ENCODE results near the gene THSD4.

Gene THSD4

GRCh38 chr15:71373917-71374316, 258.6 kb downstream of the THSD4 start:
- Histone ChIP-seq H3K4me2 (ENCODE audit: low read depth, low read length, poor library complexity, severe bottlenecking) (no peak overlapping the region), H3K36me3 (ENCODE audit: insufficient read depth, low read length) (no peaks in the 10 kb centered on the region), H3K79me2 (ENCODE audit: insufficient read depth, low read length) (no peaks in the 10 kb centered on the region), H4K20me1 (ENCODE audit: insufficient read depth, low read length, poor library complexity, severe bottlenecking) (no peaks in the 10 kb centered on the region), H3K27me3 (ENCODE audit: insufficient read depth, low read length, poor library complexity, severe bottlenecking) (no peaks in the 10 kb centered on the region), H2AFZ (ENCODE audit: low read length) (no peak overlapping the region), H3F3A (ENCODE audit: low read depth) (no peaks in the 10 kb centered on the region), H3K9me3 (ENCODE audit: insufficient read depth, low read depth, low read length) (no peaks in the 10 kb centered on the region), H3K4me3 (ENCODE audit: low read length, poor library complexity, severe bottlenecking) (no peak overlapping the region), H3K9ac (ENCODE audit: low read depth, low read length, poor library complexity, severe bottlenecking) (no peak overlapping the region), H3K4me1 (ENCODE audit: insufficient read depth, low read length, poor library complexity, severe bottlenecking) (no peaks in the 10 kb centered on the region), H3K9me2 (replicated peaks; ENCODE audit: low read depth, low read length) (no peaks in the 10 kb centered on the region)
- TF ChIP-seq EZH2phosphoT487 (IDR thresholded peaks at IDR 0.05; ENCODE audit: borderline replicate concordance), result no peak
- TF ChIP-seq, protein P1, sequence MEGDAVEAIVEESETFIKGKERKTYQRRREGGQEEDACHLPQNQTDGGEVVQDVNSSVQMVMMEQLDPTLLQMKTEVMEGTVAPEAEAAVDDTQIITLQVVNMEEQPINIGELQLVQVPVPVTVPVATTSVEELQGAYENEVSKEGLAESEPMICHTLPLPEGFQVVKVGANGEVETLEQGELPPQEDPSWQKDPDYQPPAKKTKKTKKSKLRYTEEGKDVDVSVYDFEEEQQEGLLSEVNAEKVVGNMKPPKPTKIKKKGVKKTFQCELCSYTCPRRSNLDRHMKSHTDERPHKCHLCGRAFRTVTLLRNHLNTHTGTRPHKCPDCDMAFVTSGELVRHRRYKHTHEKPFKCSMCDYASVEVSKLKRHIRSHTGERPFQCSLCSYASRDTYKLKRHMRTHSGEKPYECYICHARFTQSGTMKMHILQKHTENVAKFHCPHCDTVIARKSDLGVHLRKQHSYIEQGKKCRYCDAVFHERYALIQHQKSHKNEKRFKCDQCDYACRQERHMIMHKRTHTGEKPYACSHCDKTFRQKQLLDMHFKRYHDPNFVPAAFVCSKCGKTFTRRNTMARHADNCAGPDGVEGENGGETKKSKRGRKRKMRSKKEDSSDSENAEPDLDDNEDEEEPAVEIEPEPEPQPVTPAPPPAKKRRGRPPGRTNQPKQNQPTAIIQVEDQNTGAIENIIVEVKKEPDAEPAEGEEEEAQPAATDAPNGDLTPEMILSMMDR (conservative IDR thresholded peaks at IDR 0.05; ENCODE audit: low read length), result no peak

GRCh38 chr15:71374607-71375352, 259.5 kb downstream of the THSD4 start:
- no peaks in the 10 kb centered on the region for H3K9me3 ChIP-seq (ENCODE audit: insufficient read depth, low read depth, low read length)
- TF ChIP-seq EZH2phosphoT487 (IDR thresholded peaks at IDR 0.05; ENCODE audit: borderline replicate concordance), result no peak
- TF ChIP-seq, protein P1 (conservative IDR thresholded peaks at IDR 0.05; ENCODE audit: low read length), result no peak
- H2AFZ ChIP-seq (ENCODE audit: low read length), result no peak overlapping the region
- H3K4me3 ChIP-seq (ENCODE audit: low read length, poor library complexity, severe bottlenecking), result no peak overlapping the region
- no peaks in the 10 kb centered on the region for H3K4me1 ChIP-seq (ENCODE audit: insufficient read depth, low read length, poor library complexity, severe bottlenecking)
- no peak overlapping the region for H3K4me2 ChIP-seq (ENCODE audit: low read depth, low read length, poor library complexity, severe bottlenecking)
- H3K9ac ChIP-seq (ENCODE audit: low read depth, low read length, poor library complexity, severe bottlenecking), result no peak overlapping the region
- no peaks in the 10 kb centered on the region for H3K79me2 ChIP-seq (ENCODE audit: insufficient read depth, low read length)
- no peaks in the 10 kb centered on the region for H3F3A ChIP-seq (ENCODE audit: low read depth)
- no peaks in the 10 kb centered on the region for H4K20me1 ChIP-seq (ENCODE audit: insufficient read depth, low read length, poor library complexity, severe bottlenecking)
- H3K36me3 ChIP-seq (ENCODE audit: insufficient read depth, low read length), result no peaks in the 10 kb centered on the region
- H3K9me2 ChIP-seq (replicated peaks; ENCODE audit: low read depth, low read length), result no peaks in the 10 kb centered on the region
- no peaks in the 10 kb centered on the region for H3K27me3 ChIP-seq (ENCODE audit: insufficient read depth, low read length, poor library complexity, severe bottlenecking)

- Histone ChIP-seq H3K4me1 (ENCODE audit: insufficient read depth, low read length, poor library complexity, severe bottlenecking) (no peaks in the 10 kb centered on the region), H3K4me2 (ENCODE audit: low read depth, low read length, poor library complexity, severe bottlenecking) (no peak overlapping the region), H3K9me3 (ENCODE audit: insufficient read depth, low read depth, low read length) (no peaks in the 10 kb centered on the region), H3K79me2 (ENCODE audit: insufficient read depth, low read length) (no peaks in the 10 kb centered on the region), H3K9ac (ENCODE audit: low read depth, low read length, poor library complexity, severe bottlenecking) (no peak overlapping the region), H3K27me3 (ENCODE audit: insufficient read depth, low read length, poor library complexity, severe bottlenecking) (no peaks in the 10 kb centered on the region), H3K9me2 (replicated peaks; ENCODE audit: low read depth, low read length) (no peaks in the 10 kb centered on the region), H3F3A (ENCODE audit: low read depth) (no peaks in the 10 kb centered on the region), H2AFZ (ENCODE audit: low read length) (no peak overlapping the region), H3K4me3 (ENCODE audit: low read length, poor library complexity, severe bottlenecking) (no peak overlapping the region), H3K36me3 (ENCODE audit: insufficient read depth, low read length) (no peaks in the 10 kb centered on the region), H4K20me1 (ENCODE audit: insufficient read depth, low read length, poor library complexity, severe bottlenecking) (no peaks in the 10 kb centered on the region)
- TF ChIP-seq EZH2phosphoT487 (IDR thresholded peaks at IDR 0.05; ENCODE audit: borderline replicate concordance), result no peak
- TF ChIP-seq, protein P1 (conservative IDR thresholded peaks at IDR 0.05; ENCODE audit: low read length), result no peak
Measured at GRCh38 chr15:71375934-71376333, 260.7 kb downstream of the THSD4 start.

Measured in Loucy (cell line).